Trophoblast cell (in vitro differentiated cells and primary cell): ENCODE measurements around the gene DUS3L.
A peak's percentile ranks its signal among the peaks of the same experiment; 100 is the strongest.

Experiments
- DNase-seq, 2 donors: peaks; one replicate each; pipeline ENCODE4 v3.0.0-alpha.2; 2016
- H2AFZ ChIP-seq: 2 replicates; pipeline ENCODE4 v1.6.1; 2013; ENCODE audit warnings: low read length, moderate library complexity, mild to moderate bottlenecking; ENCODE audit not compliant: insufficient read depth, poor library complexity
- H2AK5ac ChIP-seq: 2 replicates; pipeline ENCODE4 v1.6.1; 2013; ENCODE audit warnings: mild to moderate bottlenecking, low read length
- H2BK120ac ChIP-seq: 2 replicates; pipeline ENCODE4 v1.6.1; 2013; ENCODE audit warnings: low read length, mild to moderate bottlenecking, moderate library complexity; ENCODE audit not compliant: insufficient read depth, poor library complexity
- H2BK12ac ChIP-seq: 2 replicates; pipeline ENCODE4 v1.6.1; 2013; ENCODE audit warnings: mild to moderate bottlenecking, low read length, moderate library complexity
- H2BK5ac ChIP-seq: 2 replicates; pipeline ENCODE4 v1.6.1; 2013; ENCODE audit warnings: low read length, low read depth, moderate library complexity, mild to moderate bottlenecking; ENCODE audit not compliant: poor library complexity
- H3K14ac ChIP-seq: 2 replicates; pipeline ENCODE4 v1.6.1; 2013; ENCODE audit warnings: mild to moderate bottlenecking, low read length
- H3K18ac ChIP-seq: 2 replicates; pipeline ENCODE4 v1.6.1; 2013; ENCODE audit warnings: mild to moderate bottlenecking, low read length
- H3K23ac ChIP-seq: 2 replicates; pipeline ENCODE4 v1.6.1; 2013; ENCODE audit warnings: low read length
- H3K27ac ChIP-seq: 2 replicates; pipeline ENCODE4 v1.5.1; 2013; ENCODE audit warnings: low read depth, mild to moderate bottlenecking, inconsistent platforms, low read length, moderate library complexity
- H3K27me3 ChIP-seq: 2 replicates; pipeline ENCODE4 v1.6.1; 2013; ENCODE audit warnings: inconsistent platforms, mild to moderate bottlenecking, low read length, moderate library complexity; ENCODE audit not compliant: insufficient read depth
- H3K36me3 ChIP-seq, 2 experiments: 1 replicate in 1 of 2; 2 replicates in 1 of 2; pipeline ENCODE4 v1.6.1; 2013; ENCODE audit warnings: low read length in 2 of 2, mild to moderate bottlenecking in 2 of 2, moderate library complexity in 1 of 2; ENCODE audit not compliant: insufficient read depth in 2 of 2, control insufficient read depth in 1 of 2
- H3K4ac ChIP-seq: 2 replicates; pipeline ENCODE4 v1.6.1; 2013; ENCODE audit warnings: low read depth, mild to moderate bottlenecking, low read length, moderate library complexity
- H3K4me1 ChIP-seq, 2 experiments: 1 replicate in 1 of 2; 2 replicates in 1 of 2; pipeline ENCODE4 v1.6.1; 2013; ENCODE audit warnings: low read length in 2 of 2, mild to moderate bottlenecking in 2 of 2, moderate library complexity in 1 of 2; ENCODE audit not compliant: insufficient read depth in 2 of 2, control insufficient read depth in 1 of 2
- H3K4me2 ChIP-seq: 2 replicates; pipeline ENCODE4 v1.6.1; 2013; ENCODE audit warnings: inconsistent platforms, mild to moderate bottlenecking, low read length, moderate library complexity
- H3K4me3 ChIP-seq: 2 replicates; pipeline ENCODE4 v1.5.1; 2013; ENCODE audit warnings: mild to moderate bottlenecking, low read depth, low read length, inconsistent platforms
- H3K79me1 ChIP-seq: one replicate; pipeline ENCODE4 v1.6.1; 2013; ENCODE audit warnings: low read length
- H3K79me2 ChIP-seq: 2 replicates; pipeline ENCODE4 v1.6.1; 2013; ENCODE audit warnings: low read length, mild to moderate bottlenecking; ENCODE audit not compliant: control insufficient read depth, insufficient read depth, poor library complexity
- H3K9ac ChIP-seq: 2 replicates; pipeline ENCODE4 v1.6.1; 2013; ENCODE audit warnings: mild to moderate bottlenecking, low read length
- H3K9me3 ChIP-seq: 2 replicates; pipeline ENCODE4 v1.6.1; 2013; ENCODE audit warnings: low read depth, mild to moderate bottlenecking, control low read depth, inconsistent platforms, low read length; ENCODE audit not compliant: insufficient read depth
- H4K12ac ChIP-seq: 2 replicates; pipeline ENCODE4 v1.6.1; 2013; ENCODE audit warnings: low read depth, mild to moderate bottlenecking, low read length, moderate library complexity
- H4K8ac ChIP-seq: 2 replicates; pipeline ENCODE4 v1.6.1; 2013; ENCODE audit warnings: low read depth, mild to moderate bottlenecking, low read length, moderate library complexity
- H4K91ac ChIP-seq: one replicate; pipeline ENCODE4 v1.6.1; 2013; ENCODE audit warnings: low read depth, mild to moderate bottlenecking, low read length, moderate library complexity
- WGBS: extraction: QIAGEN DNeasy Blood & Tissue Kit; methylation state at CpG from one replicate; pipeline ENCODE4 v1.1.7; 2013; ENCODE audit warnings: missing lambda C conversion rate; ENCODE audit not compliant: insufficient read length, insufficient coverage; ENCODE audit errors: extremely low coverage; 5-methylcytosine and 5-hydroxymethylcytosine counted together

The DUS3L gene

GRCh38 chr19:5775668-5776309 lies 15.2 kb downstream of the DUS3L start:
- H2BK120ac ChIP-seq: no peak overlapping the region
- H3K9me3 ChIP-seq: peaks cover 2% of the 10 kb centered on the region
- H2AK5ac ChIP-seq: no peak overlapping the region
- no peak overlapping the region for H3K18ac ChIP-seq
- H3K23ac ChIP-seq: no peak overlapping the region
- H2BK5ac ChIP-seq: no peak overlapping the region
- WGBS: no CpG with 5 or more reads among the region's 17 CpGs
- H3K4me1 ChIP-seq: no peaks in the 10 kb centered on the region
- H3K14ac ChIP-seq: no peak overlapping the region
- no peak overlapping the region for H3K4me3 ChIP-seq
- no peak overlapping the region for H2AFZ ChIP-seq
- no peaks in the 10 kb centered on the region for H3K36me3 ChIP-seq
- H4K91ac ChIP-seq: no peak overlapping the region
- H3K79me1 ChIP-seq: no peaks in the 10 kb centered on the region
- H4K12ac ChIP-seq: no peak overlapping the region
- H3K4ac ChIP-seq: no peak overlapping the region
- peaks cover 2% of the 10 kb centered on the region for H3K27me3 ChIP-seq
- no peaks in the 10 kb centered on the region for H3K79me2 ChIP-seq
- H4K8ac ChIP-seq: no peak overlapping the region
- H3K4me2 ChIP-seq: no peak overlapping the region
- peak; percentile 41 to 75 for DNase-seq
- no peak overlapping the region for H3K27ac ChIP-seq
- H3K9ac ChIP-seq: no peak overlapping the region
- H2BK12ac ChIP-seq: no peak overlapping the region

DNA sequence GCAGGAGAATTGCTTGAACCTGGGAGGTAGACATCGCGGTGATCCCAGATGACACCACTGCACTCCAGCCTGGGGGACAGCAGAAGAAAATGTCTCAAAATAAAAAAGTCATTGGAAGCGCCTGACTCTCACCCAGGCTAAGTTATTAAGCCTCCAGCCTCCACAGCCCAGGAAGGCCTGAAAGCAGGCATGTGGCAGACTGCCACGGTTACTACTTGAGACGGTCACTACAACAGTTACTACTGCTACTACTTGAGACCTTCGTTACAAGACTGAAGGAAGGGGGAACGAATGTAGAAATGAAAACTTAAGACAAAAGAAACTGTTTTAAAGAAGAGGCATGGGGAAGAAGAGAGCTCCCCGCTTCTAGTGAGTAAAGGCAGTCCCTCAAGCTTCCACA lies 16.0 kb downstream of the DUS3L start:
- Histone ChIP-seq H3K18ac (no peak overlapping the region), H4K12ac (no peak overlapping the region), H3K4me3 (no peak overlapping the region), H2BK5ac (no peak overlapping the region), H3K4ac (no peak overlapping the region), H2BK120ac (no peak overlapping the region), H2BK12ac (no peak overlapping the region), H3K14ac (no peak overlapping the region), H3K9ac (no peak overlapping the region), H4K8ac (no peak overlapping the region), H3K9me3 (peaks cover 2% of the 10 kb centered on the region), H3K27me3 (peaks cover 2% of the 10 kb centered on the region), H3K79me2 (no peaks in the 10 kb centered on the region), H3K4me1 (no peaks in the 10 kb centered on the region), H3K4me2 (no peak overlapping the region), H3K79me1 (no peaks in the 10 kb centered on the region), H3K23ac (no peak overlapping the region), H2AK5ac (no peak overlapping the region), H3K36me3 (no peaks in the 10 kb centered on the region), H4K91ac (no peak overlapping the region), H2AFZ (no peak overlapping the region), H3K27ac (no peak overlapping the region)
- WGBS: no CpG with 5 or more reads among the region's 8 CpGs
- no peak for DNase-seq

- Histone ChIP-seq H3K27me3 (peaks cover under 1% of the 10 kb centered on the region), H3K14ac (no peak overlapping the region), H3K79me1 (no peaks in the 10 kb centered on the region), H3K23ac (no peak overlapping the region), H3K27ac (no peak overlapping the region), H3K79me2 (no peaks in the 10 kb centered on the region), H2BK12ac (no peak overlapping the region), H3K18ac (no peak overlapping the region), H4K12ac (no peak overlapping the region), H3K4ac (peak overlapping the region; percentile 33), H3K4me1 (no peaks in the 10 kb centered on the region), H2AK5ac (no peak overlapping the region), H2BK120ac (no peak overlapping the region), H3K36me3 (no peaks in the 10 kb centered on the region), H2AFZ (no peak overlapping the region), H3K4me3 (no peak overlapping the region), H2BK5ac (no peak overlapping the region), H3K4me2 (no peak overlapping the region), H4K8ac (peak overlapping the region; percentile 33), H3K9ac (no peak overlapping the region), H3K9me3 (peaks cover under 1% of the 10 kb centered on the region), H4K91ac (peak overlapping the region; percentile 47)
- no CpG with 5 or more reads among the region's 5 CpGs for WGBS
- DNase-seq: no peak
Measured at GRCh38 chr19:5773276-5773675, 17.7 kb downstream of the DUS3L start.

GRCh38 chr19:5772416-5772815 lies 18.5 kb downstream of the DUS3L start:
- no CpG with 5 or more reads among the region's 19 CpGs for WGBS
- H2BK12ac ChIP-seq: no peak overlapping the region
- H4K12ac ChIP-seq: no peak overlapping the region
- no peak overlapping the region for H4K91ac ChIP-seq
- no peak overlapping the region for H3K18ac ChIP-seq
- H3K79me2 ChIP-seq: no peaks in the 10 kb centered on the region
- H3K4me2 ChIP-seq: no peak overlapping the region
- H3K4me3 ChIP-seq: peak overlapping the region; percentile 23
- no peak overlapping the region for H2AFZ ChIP-seq
- H3K23ac ChIP-seq: no peak overlapping the region
- H3K4me1 ChIP-seq: no peaks in the 10 kb centered on the region
- no peaks in the 10 kb centered on the region for H3K79me1 ChIP-seq
- H3K14ac ChIP-seq: no peak overlapping the region
- H3K4ac ChIP-seq: no peak overlapping the region
- no peak overlapping the region for H2BK5ac ChIP-seq
- H3K27me3 ChIP-seq: no peaks in the 10 kb centered on the region
- H3K27ac ChIP-seq: no peak overlapping the region
- no peaks in the 10 kb centered on the region for H3K36me3 ChIP-seq
- H4K8ac ChIP-seq: no peak overlapping the region
- no peak overlapping the region for H3K9ac ChIP-seq
- H2AK5ac ChIP-seq: no peak overlapping the region
- no peak for DNase-seq
- no peak overlapping the region for H2BK120ac ChIP-seq
- H3K9me3 ChIP-seq: no peaks in the 10 kb centered on the region
